Measurements from ENCODE around the gene RGS9. TPM values are rescaled to one million over a fixed set of nuclear protein-coding genes. Genes with fewer than 3 reads are reported as not detected.

The RGS9 gene
- total and polyA plus RNA-seq, 2 experiments from 2014 or later, result 12.8 to 29.6 TPM

DNA sequence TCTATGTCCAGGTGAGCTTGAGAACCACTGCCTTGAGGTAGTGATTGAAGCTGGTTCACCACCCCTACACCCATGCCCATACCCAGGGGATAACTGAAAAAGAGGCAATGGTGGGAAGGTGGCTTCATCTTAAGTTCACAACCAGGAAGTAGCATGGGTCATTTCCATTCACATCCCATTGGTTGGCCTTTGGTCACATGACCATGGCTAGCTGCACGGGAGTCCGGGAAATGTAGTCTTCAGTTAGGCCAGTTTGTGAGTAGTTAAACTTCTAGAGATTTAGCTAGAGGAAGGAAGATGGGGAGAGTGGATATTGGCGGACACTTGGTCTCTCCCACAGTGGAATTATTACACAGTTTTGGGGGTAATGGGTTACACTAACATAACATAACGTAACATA is 92.9 kb downstream of the RGS9 start:
- no peaks in the 10 kb centered on the region for H3K9me2 ChIP-seq (ENCODE audit: insufficient read depth)
- H3K27me3 ChIP-seq (ENCODE audit: insufficient read depth), result no peaks in the 10 kb centered on the region
- H3K4me2 ChIP-seq, result no peak overlapping the region
- Mint-ChIP-seq H3K4me1 (peaks cover 11% of the 10 kb centered on the region; the same call in 2 of the 3 replicates), H3K27ac (no peak overlapping the region), H3K27me3 (ENCODE audit: insufficient read depth, low read depth, poor library complexity) (peaks cover 6% of the 10 kb centered on the region), H3K4me3 (no peak overlapping the region), H3K9me3 (no peaks in the 10 kb centered on the region), H3K36me3 (ENCODE audit: low read depth) (no peaks in the 10 kb centered on the region)
- no peaks in the 10 kb centered on the region for H3K36me3 ChIP-seq (ENCODE audit: insufficient read depth)
- TF ChIP-seq JUNB (IDR thresholded peaks at IDR 0.05; ENCODE audit: unreplicated experiment) (no peak), EZH2 (IDR thresholded peaks at IDR 0.05; ENCODE audit: low read depth, unreplicated experiment) (no peak)
- H3K4me1 ChIP-seq (ENCODE audit: insufficient read depth), result no peaks in the 10 kb centered on the region
- no peak overlapping the region for H3K27ac ChIP-seq (ENCODE audit: low read depth)
- H3K4me3 ChIP-seq, result no peak overlapping the region
- no peaks in the 10 kb centered on the region for H3K79me2 ChIP-seq (replicated peaks; ENCODE audit: insufficient read depth)
- H2AFZ ChIP-seq, result no peak overlapping the region
- ATAC-seq, result no peak
- no peaks in the 10 kb centered on the region for H4K20me1 ChIP-seq (replicated peaks; ENCODE audit: insufficient read depth)
- DNase-seq (ENCODE audit: low spot score), result no peak
- H3F3A ChIP-seq (replicated peaks; ENCODE audit: low read depth), result no peaks in the 10 kb centered on the region

DNA sequence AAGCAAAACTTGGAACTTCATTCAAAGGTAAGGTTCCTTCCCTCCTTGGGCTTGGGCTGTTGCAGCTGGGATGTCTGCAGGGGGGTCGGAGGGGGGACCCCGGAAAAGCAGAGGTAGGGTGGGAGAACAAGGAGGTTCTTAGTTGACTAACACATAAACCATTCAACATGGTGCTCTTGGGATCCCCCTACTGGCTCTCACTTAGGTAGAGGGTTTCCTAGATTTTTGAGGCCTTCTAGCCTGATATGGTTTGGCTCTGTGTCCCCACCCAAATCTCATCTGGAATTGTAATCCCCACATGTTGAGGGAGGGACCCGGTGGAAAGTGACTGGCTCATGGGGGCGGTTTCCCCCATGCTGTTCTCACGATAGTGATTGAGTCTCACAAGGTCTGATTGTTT is 93.9 kb downstream of the RGS9 start:
- Histone ChIP-seq H3K36me3 (ENCODE audit: insufficient read depth) (no peaks in the 10 kb centered on the region), H3K9me2 (ENCODE audit: insufficient read depth) (no peaks in the 10 kb centered on the region), H3K79me2 (replicated peaks; ENCODE audit: insufficient read depth) (no peaks in the 10 kb centered on the region), H3F3A (replicated peaks; ENCODE audit: low read depth) (no peaks in the 10 kb centered on the region), H3K4me3 (no peak overlapping the region), H3K4me1 (ENCODE audit: insufficient read depth) (no peaks in the 10 kb centered on the region), H2AFZ (no peak overlapping the region), H3K4me2 (no peak overlapping the region), H3K27me3 (ENCODE audit: insufficient read depth) (no peaks in the 10 kb centered on the region), H4K20me1 (replicated peaks; ENCODE audit: insufficient read depth) (no peaks in the 10 kb centered on the region), H3K27ac (ENCODE audit: low read depth) (no peak overlapping the region)
- ATAC-seq (peak; percentile 40), DNase-seq (ENCODE audit: low spot score) (peak; percentile 25)
- H3K36me3 Mint-ChIP-seq (ENCODE audit: low read depth), result no peaks in the 10 kb centered on the region
- peaks cover 6% of the 10 kb centered on the region for H3K27me3 Mint-ChIP-seq (ENCODE audit: insufficient read depth, low read depth, poor library complexity)
- H3K27ac Mint-ChIP-seq, result no peak overlapping the region
- H3K4me1 Mint-ChIP-seq, result peaks cover 5% of the 10 kb centered on the region; the same call in 2 of the 3 replicates
- peaks cover 3% of the 10 kb centered on the region; the same call in 1 of the 3 replicates for H3K9me3 Mint-ChIP-seq
- TF ChIP-seq EZH2phosphoT487 (IDR thresholded peaks at IDR 0.05; ENCODE audit: unreplicated experiment), result no peak
- TF ChIP-seq, protein P1, sequence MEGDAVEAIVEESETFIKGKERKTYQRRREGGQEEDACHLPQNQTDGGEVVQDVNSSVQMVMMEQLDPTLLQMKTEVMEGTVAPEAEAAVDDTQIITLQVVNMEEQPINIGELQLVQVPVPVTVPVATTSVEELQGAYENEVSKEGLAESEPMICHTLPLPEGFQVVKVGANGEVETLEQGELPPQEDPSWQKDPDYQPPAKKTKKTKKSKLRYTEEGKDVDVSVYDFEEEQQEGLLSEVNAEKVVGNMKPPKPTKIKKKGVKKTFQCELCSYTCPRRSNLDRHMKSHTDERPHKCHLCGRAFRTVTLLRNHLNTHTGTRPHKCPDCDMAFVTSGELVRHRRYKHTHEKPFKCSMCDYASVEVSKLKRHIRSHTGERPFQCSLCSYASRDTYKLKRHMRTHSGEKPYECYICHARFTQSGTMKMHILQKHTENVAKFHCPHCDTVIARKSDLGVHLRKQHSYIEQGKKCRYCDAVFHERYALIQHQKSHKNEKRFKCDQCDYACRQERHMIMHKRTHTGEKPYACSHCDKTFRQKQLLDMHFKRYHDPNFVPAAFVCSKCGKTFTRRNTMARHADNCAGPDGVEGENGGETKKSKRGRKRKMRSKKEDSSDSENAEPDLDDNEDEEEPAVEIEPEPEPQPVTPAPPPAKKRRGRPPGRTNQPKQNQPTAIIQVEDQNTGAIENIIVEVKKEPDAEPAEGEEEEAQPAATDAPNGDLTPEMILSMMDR (conservative IDR thresholded peaks at IDR 0.05; ENCODE audit: low read depth in 2 of 2), result peak in 1 of 2 experiments; percentile 26; a peak in 2 of 4 replicates
- H3K4me3 Mint-ChIP-seq, result no peak overlapping the region

DNA sequence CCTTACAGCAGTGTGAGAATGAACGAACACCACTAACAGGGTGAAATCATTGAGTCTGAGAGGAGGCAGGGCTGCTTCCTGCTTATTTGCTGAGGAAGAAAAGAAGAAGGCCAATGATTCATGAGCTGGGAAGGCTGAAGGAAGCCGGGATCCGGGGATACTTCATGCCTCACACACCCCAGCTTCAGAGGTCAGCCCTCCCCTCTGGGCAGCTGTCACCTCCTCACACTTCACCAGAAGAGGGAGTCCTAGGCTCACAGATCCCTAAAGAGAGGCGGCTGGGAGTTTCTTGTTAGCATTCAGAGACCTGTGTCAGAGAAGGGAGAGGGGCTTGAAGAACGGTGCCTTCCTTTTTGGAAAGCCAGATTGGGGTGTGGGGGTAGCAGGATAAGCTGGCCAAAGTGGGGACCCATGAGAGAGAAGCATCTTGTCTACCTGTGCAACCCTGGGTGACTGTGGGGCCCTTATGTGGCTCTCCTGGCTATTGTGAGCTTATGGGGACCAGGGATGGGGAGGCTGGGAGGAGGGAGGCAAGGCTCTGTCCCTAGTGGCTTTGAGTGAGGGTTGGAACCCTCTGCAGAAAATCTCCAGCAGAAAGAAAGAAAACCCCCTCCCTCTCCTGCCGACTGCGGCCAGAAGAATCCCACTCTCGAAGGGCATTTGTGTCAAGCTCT is 94.6 kb downstream of the RGS9 start:
- Mint-ChIP-seq H3K27me3 (ENCODE audit: insufficient read depth, low read depth, poor library complexity) (peaks cover 6% of the 10 kb centered on the region), H3K27ac (no peak overlapping the region), H3K9me3 (peaks cover 3% of the 10 kb centered on the region; the same call in 1 of the 3 replicates), H3K4me1 (peaks cover 4% of the 10 kb centered on the region; the same call in 2 of the 3 replicates), H3K4me3 (no peak overlapping the region), H3K36me3 (ENCODE audit: low read depth) (no peaks in the 10 kb centered on the region; the same call in 2 of the 3 replicates)
- Histone ChIP-seq H3K4me3 (no peak overlapping the region), H3K4me1 (ENCODE audit: insufficient read depth) (no peaks in the 10 kb centered on the region), H3K79me2 (replicated peaks; ENCODE audit: insufficient read depth) (no peaks in the 10 kb centered on the region), H3K36me3 (ENCODE audit: insufficient read depth) (no peaks in the 10 kb centered on the region), H2AFZ (no peak overlapping the region), H3K27ac (ENCODE audit: low read depth) (no peak overlapping the region), H3F3A (replicated peaks; ENCODE audit: low read depth) (no peaks in the 10 kb centered on the region), H3K9me2 (ENCODE audit: insufficient read depth) (no peaks in the 10 kb centered on the region), H3K4me2 (no peak overlapping the region), H3K27me3 (ENCODE audit: insufficient read depth) (no peaks in the 10 kb centered on the region), H4K20me1 (replicated peaks; ENCODE audit: insufficient read depth) (no peaks in the 10 kb centered on the region)
- DNase-seq (ENCODE audit: low spot score) (peak; percentile 92), ATAC-seq (peak; percentile 99)
- TF ChIP-seq EZH2phosphoT487 (IDR thresholded peaks at IDR 0.05; ENCODE audit: unreplicated experiment) (no peak), EZH2 (IDR thresholded peaks at IDR 0.05; ENCODE audit: low read depth, unreplicated experiment) (no peak)
- TF ChIP-seq, protein P1 (conservative IDR thresholded peaks at IDR 0.05; ENCODE audit: low read depth in 2 of 2), result peak; percentile 82 to 96
